ENCODE data around the gene AFF2.
"Not testable (repeated sequence)": the region's sequence is repeated elsewhere in the genome, so short reads cannot be mapped to it uniquely, and the experiment has no call there.

The AFF2 gene

DNA sequence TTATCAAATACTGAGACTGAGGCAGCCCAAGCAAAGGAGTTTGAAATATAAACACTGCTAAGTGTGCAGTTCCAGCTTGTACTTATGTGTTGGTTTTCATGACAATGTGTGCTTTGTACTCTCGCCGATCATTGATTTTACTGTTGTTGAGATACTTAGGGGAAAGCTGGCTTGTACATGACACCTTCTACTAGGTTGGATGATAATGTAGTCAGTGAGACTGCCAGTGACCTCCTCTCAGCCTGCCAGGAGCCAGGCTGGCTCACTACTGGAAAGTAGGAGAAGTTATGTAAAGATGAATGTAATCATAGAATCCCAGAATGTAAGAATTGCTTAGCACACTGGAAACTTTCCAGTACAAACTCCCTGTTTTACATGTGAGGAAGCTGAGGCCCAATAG lies 132.0 kb downstream of the AFF2 start:
- DNase-seq (ENCODE audit: low read depth in 1 of 2, low spot score in 1 of 2), result no peak

DNA sequence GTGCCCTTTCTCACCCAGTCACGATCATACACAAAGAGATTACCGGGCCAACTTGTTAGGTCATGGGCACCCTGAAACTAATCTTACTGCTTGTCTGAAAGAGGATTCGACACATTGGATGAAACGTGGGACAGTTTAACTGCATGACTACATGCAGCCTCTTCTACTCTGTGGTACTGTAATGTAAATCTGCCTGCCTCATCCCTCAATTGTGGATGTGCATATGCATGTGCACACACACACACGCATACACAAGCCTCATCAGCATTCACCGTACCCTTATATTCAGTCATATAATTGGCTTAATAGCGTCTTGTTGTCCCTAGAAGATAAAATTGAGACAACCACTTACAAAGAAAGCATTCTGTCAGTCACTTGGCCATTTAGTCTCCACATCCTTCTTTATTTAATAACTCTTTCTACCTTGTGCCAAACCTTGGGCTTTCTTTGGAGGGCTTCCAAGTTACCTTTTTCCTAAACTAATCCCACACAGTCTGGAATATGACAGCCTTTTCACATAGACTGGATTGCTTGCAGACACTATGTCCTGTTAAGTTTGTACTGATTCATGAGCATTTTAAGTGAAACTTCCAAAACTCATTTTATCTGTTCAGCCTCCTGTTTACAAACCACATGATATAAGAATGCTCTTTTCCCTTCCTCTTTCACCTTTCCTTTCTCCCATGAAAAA lies 132.9 kb downstream of the AFF2 start:
- DNase-seq (ENCODE audit: low read depth in 1 of 2, low spot score in 1 of 2), result no peak

DNA sequence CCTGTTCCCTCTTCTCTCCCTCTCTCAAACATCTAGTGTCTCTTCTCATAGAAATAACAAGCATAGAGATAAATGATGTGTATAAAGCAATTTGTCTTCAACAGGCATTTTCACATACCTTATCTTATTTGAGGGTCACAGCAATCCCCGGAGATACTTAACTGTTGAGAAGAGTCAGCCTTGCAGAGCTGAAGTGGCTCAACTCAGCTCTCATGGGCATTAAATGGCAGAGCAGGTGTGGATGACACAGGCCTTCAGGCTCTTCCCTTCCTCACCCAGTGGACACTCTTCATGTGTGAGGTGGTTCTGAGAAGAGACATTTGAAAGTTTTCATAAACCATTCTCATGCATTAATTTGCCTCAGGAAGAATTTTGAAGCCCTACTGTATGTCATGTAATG lies 134.2 kb downstream of the AFF2 start:
- no peak for DNase-seq (ENCODE audit: low read depth in 1 of 2, low spot score in 1 of 2)

DNA sequence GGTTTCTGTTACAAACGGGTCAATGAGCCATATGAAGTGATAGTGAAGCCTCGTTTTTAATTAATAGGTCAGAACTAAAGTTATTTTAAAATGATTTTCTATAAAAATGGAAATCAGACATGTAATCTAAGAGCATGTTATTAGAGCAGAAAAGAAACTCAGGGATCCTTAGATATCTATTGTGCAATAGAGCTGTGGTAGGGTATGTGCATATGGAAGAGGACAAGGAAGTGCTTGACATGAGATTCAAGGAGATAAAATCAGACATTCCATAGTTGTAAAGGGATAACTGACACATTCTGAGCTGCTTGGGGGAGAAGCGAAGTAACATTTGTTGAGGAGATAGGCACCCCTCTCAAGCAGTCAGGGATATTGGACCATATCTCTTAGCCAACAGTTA lies 143.0 kb downstream of the AFF2 start:
- no peak for DNase-seq (ENCODE audit: low read depth in 1 of 2, low spot score in 1 of 2)

DNA sequence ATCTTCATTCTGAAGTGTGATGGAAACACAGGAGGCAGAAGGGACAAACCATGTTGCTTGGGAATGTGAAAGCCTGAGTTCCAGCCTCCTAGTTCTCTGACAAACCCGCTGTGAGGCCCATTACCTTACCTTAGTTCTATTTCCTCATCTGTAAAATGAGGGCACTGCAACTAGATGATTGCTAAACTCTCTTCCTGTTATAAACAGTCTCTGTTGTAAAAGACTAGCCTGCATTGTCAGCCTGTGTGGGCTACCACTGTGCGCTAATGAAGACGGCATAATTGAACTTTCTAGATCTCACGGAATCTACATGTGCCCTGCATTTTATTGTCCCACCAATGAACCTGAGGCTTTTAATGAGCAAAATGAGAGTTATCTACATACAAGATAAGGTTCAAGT lies 147.2 kb downstream of the AFF2 start:
- no peak for DNase-seq (ENCODE audit: low read depth in 1 of 2, low spot score in 1 of 2)

DNA sequence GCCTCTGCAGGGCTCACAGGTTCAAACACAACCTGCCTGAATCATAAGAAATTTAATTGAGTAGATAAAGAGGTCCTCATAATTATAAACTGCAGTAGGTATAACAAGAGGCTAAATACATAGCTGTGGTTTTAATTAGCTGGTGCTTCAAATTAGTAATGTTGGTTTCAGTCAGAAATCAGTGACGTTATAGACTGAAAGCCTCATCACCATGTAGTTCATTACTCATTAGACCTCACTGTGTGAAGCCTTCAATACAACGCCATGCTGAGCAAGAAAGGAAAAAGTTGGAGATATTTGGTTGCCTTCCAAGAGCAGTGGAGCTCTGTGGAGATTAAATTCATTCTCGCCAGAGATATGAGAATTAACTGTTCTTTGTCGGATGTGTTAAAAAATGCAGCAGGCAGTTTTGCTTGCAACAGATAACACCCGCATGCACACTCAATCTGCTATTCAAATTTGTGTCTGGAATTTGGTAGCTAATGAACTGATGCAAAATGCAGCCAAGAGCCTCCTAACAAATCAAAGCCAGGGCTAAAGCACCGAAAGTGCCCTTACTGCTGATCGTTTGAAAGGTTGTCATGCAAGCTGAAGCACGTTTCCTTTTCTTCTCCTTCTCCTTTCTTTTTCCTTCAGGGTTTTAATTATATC lies 148.9 kb downstream of the AFF2 start:
- no peak for DNase-seq (ENCODE audit: low read depth in 1 of 2, low spot score in 1 of 2)

DNA sequence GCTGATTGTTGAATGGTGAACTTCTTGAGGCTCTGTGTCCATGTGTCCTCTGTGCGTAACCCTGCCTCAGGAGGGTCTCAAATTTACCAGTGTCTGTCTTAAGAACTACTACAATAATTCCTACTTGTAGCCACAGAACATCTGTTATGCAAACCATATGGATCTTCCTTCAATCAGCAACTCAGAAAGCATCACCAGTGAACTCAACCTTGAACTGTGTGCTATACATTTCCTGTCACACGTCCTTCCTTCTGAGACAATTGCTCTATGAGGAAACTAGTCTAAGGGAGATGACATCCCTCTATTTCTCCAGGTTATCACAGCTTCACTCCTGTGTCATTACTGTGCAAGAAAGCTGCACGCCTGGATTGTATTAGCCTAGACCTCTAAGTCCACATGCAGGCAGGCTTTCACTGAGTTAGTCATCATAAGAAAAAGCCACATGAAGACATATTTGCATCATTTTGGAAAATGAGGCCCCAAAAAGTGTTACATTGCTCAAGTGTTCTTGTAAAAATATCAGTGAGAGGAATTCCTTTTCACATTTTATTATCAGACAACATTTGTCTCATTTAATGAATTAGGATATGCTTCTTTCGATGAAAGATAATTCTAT lies 157.8 kb downstream of the AFF2 start:
- DNase-seq (ENCODE audit: low read depth in 1 of 2, low spot score in 1 of 2), result no peak

DNA sequence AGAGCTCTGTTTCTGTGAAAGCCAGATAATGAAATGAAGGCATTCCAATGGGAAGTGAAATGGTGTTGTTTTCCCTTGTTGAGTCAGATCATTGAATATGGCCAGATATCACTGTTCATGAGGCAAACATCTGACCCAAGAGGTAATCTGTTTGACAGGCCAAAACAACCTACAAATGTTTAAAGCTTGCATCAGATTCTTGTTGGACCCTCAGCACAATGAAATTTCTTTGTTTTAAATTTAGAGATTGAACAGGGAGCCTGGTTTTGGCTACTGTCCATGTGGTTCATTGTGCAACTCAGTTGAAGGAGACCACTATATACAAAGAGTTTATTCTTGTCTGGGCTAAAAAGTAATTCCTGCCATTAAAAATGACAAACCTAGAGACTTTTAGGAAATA lies 159.1 kb downstream of the AFF2 start:
- no peak for DNase-seq (ENCODE audit: low read depth in 1 of 2, low spot score in 1 of 2)

DNA sequence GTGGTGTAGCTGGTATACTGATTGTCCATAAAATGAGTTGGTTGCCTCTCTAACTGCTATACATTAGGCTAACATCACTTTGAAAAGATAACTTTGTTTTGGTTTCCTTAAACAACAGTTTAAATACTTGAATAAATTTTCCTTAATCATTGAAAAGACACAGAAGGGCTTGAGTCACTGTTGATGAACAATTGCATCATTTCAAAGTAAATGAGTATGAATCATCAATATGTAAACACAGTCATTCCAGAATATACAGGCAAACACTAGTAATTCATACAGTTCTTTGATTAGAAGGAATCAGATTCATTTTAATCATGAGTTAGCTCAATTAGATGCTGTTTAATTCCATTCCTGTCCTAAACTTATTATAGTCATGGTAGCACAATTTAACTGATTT lies 160.6 kb downstream of the AFF2 start:
- no peak for DNase-seq (ENCODE audit: low read depth in 1 of 2, low spot score in 1 of 2)

DNA sequence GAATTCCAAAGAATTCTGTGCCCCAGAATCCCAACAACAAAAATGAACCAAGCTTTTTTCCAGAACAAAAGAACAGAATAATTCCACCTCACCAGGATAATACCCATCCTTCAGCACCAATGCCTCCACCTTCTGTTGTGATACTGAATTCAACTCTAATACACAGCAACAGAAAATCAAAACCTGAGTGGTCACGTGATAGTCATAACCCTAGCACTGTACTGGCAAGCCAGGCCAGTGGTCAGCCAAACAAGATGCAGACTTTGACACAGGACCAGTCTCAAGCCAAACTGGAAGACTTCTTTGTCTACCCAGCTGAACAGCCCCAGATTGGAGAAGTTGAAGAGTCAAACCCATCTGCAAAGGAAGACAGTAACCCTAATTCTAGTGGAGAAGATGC lies 161.6 kb downstream of the AFF2 start:
- no peak for DNase-seq (ENCODE audit: low read depth in 1 of 2, low spot score in 1 of 2)

DNA sequence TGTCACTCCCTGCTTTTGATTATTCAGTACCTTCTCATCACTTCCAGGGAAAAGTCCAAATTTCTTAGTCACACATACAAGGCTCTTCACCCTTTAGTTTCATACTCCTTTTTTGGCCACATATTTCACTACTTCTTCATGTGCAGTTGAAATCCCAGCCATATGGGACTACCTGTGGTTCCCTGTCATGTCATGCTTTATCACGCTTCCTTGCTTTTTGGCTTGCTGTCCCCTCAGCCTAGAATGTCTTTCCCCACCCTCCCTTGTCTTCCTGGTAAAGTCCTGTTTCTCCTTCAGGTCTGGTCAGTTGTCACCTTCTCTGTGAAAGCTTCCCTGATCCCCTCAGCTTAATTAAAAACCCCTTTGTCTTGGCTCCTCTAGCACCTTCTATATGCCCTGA lies 163.8 kb downstream of the AFF2 start:
- DNase-seq (ENCODE audit: low read depth in 1 of 2, low spot score in 1 of 2), result no peak

DNA sequence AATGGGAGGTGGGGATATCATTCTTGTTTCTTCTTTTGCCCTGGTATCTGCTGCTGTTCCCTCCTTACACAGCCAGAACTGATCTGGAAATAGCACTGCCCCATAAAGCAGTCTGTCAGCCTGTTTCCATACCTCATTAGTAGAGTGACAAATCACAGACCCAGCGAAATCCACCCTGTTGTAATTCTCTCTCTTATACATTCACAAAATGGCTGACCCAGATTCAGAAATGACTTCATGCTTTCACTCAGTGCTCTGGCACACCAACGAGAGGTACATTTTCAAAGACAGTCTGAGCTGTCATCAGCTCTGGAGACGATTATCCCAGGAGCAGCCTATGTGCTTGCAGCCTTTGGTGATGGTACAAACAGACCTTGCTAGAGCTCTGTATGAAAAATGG lies 164.6 kb downstream of the AFF2 start:
- DNase-seq (ENCODE audit: low read depth in 1 of 2, low spot score in 1 of 2), result no peak

DNA sequence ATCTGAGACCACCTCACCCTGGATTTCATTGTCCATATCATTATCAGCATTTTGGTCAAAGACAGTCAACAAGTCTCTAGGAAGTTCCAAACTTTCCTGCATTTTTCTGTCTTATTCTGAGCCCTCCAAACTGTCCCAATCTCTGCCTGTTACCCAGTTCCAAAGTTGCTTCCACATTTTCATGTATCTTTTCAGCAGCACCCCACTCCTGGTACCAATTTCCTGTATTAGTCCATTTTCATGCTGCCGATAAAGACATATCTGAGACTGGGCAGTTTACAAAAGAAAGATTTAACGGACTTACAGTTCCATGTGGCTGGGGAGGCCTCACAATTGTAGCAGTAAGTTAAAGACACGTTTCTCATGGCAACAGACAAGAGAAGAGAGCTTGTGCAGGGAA lies 168.8 kb downstream of the AFF2 start:
- DNase-seq (ENCODE audit: low read depth in 1 of 2, low spot score in 1 of 2), result not testable (repeated sequence)

DNA sequence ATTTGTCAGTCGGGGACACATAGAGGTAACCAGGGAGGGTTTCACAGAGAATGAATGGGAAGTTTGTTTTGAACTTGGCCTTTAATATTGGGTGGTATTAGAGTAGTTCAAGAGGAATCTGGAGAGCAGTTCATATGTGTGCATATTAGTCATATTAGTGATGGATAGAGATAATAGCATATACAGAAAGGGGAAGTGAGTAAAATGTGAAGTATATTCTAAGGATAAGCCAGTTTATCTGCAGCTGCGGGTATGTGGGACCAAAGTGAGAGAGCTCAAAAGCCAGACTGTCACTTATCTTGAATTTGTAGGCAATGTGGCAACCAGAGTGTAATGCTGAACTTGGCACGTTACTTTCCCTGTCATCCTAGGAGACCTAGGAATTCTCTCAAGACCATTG lies 169.9 kb downstream of the AFF2 start:
- DNase-seq (ENCODE audit: low read depth in 1 of 2, low spot score in 1 of 2), result no peak

DNA sequence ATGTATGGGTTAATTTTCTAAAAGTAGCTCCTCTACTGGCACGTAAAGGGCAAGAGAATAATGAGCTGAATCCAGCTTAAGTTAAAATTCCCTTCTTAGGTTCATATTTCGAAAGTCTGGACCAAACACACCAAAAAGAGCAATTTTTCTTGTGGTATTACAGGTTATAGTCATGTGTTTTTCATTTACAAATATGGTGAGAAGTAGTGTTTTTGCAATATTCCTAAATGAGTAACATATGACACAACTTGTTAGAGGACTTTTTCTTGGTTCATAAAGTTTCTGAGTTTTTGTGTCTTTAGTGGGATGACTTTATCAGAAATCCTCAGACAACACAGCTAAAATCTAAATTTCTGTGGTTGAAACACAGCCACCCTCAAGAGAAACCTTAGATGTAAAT lies 172.1 kb downstream of the AFF2 start:
- DNase-seq (ENCODE audit: low read depth in 1 of 2, low spot score in 1 of 2), result no peak

DNA sequence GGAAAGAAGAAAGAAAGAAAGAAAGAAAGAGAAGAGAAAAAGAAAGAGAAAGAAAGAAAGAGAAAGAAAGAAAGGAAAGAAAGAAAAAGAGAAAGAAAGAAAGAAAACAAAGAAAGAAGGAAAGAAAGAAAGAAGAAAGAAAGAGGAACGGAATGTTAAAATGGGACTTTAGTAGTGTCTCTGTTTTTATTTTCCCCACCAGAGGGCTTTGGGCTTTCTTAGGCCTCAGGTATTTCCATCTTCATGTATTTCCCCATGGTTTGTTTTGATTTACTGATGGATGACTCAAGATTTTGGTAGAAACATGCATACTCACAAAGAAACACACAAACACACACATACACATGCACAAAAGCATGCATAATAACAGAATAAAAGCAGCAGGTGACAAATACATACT lies 181.2 kb downstream of the AFF2 start:
- no peak for DNase-seq (ENCODE audit: low read depth in 1 of 2, low spot score in 1 of 2)

DNA sequence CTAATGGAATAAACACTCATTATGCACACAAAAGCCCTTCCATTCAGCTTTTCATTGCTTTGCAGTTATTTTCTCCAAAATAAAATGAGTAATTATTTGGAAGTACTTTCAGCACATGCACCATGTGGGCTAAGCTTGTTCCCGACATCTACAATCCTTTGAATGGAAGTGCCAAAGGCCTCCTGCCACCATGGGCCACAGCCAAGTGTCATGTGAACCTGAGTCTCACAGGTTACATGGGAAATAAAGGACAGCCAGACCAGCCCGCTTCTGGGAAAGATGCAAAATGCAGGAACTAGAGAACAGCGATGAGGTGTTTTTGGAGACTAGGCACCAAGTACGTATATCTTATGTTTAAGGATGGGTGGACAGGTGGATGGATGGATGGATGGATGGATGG lies 181.8 kb downstream of the AFF2 start:
- no peak for DNase-seq (ENCODE audit: low read depth in 1 of 2, low spot score in 1 of 2)

DNA sequence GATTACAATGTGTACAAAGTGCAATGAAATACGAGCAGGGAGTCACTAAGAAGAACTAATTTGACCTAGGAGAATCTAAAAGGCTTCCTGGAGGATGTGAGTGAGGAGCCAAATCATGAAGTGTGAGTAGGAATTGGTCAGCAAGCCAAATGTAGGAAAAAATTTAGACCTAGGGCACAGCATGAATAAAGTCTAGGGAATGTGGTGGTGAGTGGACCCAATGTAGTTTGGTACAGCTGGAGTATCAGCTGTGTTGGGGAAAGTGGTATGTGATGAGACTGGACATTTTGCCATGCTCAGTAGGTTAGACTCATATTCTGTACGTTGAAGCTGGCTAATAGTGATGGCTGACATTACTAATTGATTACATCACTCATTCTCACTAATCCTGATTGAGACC lies 191.0 kb downstream of the AFF2 start:
- DNase-seq (ENCODE audit: low read depth in 1 of 2, low spot score in 1 of 2), result no peak

DNA sequence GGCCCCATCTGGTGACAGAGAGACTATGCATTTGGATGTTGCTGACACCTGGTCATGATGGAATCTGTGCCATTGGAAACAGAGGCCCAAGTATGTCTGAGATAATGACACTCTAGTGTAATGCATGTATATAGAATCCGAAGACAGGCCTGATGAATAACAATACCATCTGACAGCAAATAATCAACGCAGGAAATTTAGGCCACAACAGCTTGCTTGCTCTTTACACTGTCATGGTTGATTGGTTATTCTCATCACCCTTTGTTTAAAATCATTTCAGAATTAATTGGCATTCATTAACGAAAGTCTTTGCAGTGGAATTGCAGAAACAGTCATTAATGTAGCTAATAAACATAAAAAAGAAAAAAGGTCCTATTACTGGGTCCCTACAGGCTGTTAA lies 194.8 kb downstream of the AFF2 start:
- DNase-seq (ENCODE audit: low read depth in 1 of 2, low spot score in 1 of 2), result no peak

DNA sequence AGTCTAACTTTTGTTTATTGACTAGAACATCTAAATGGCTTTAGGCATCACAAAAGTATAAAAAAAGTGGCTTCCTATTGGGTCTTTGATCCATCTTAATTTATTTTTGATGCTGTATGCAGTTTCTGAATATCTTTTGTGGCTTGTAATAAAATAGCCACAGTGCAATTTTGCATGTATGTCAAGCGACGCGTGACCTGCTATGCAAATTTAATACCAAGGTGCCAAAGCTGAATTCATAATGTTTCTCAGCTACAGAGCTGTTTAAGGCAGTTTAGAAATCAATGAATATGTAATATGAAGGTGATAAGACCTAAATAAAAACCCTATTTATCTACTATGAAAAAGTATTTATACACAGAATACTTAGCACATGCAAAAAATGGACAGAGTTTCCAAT lies 197.8 kb downstream of the AFF2 start:
- no peak for DNase-seq (ENCODE audit: low read depth in 1 of 2, low spot score in 1 of 2)

DNA sequence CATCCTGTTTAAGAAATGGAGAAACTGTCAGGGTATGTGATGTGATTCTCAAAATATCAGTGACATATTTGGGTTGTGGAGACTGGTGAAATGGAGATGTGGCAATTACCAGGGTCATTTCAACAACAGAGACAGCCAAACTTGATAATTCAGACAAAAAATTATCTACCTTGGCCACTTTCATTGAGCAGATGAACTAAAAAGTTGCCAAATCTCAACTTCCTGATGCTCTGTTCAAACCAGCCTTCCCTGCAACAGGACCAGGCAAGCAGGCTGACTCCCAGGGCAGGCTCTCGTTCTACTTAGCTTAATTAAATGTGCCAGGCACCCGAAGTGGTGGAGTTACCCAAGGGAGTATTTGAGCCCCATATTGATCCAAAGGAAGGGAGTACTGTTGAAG lies 199.6 kb downstream of the AFF2 start:
- no peak for DNase-seq (ENCODE audit: low read depth in 1 of 2, low spot score in 1 of 2)

DNA sequence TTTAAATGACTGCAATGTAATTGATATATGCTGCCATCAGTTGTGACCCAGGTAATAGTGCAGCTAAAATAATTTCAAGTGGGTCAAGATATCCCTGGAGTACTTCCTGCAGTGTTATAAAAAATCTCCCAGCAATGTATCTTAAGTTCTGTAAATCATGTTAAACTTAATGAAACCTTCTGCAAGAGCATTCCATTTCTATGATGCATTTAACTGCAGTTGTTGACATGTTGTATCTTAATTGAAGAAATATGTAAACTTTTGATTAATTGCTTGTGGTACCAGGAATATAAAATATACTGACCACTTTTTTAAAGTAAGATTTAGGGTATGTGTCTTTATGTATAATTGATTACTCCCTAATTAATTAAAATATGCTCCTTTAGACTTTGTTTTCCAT lies 213.6 kb downstream of the AFF2 start:
- no peak for DNase-seq (ENCODE audit: low read depth in 1 of 2, low spot score in 1 of 2)

DNA sequence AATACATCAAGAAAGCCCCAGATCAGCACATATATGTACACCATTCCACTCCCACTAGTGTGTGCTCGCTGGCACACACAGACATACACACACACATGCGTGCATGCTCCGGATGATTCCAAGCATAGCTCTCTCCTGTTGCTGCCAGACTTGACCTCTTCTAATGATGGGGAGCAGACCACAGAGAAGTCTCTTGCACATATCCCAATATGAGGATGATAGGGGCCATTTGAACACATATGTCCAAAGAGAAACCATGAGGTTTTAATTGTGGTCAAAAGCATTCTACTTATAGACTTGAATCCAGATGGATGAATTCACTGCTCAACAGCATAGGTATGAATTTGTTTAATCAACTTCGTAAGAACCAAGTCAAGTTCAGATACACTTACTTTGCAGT lies 214.9 kb downstream of the AFF2 start:
- DNase-seq (ENCODE audit: low read depth in 1 of 2, low spot score in 1 of 2), result no peak

Data from activated CD4-positive, alpha-beta T cell treated with anti-CD3 and anti-CD28 coated beads, Interleukin-2, amount 50 U/mL, for 24 hours (primary cell).